ENCODE results near the gene ST6GALNAC3.

ST6GALNAC3 gene

DNA sequence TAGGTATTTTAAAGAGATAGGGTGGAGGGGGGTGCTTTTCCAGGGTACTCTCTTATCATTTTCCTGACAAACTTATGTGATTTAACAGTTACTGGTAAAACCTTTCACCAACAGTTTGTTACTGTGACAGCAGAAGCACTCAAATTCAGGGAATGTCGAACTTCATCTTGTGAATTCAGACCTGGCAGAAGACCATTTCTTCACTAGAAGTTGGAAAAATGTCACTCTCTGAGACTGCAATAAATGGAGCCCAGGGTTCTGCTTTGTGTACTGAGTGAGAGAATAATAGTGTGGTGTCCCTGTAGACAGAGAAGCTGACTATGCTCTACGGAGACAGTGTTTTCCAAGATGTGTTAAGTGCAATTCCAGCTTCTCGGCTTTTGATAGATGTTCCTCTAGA lies 200.2 kb downstream of the ST6GALNAC3 start:
- FAIRE-seq, result no peak
- DNase-seq (ENCODE audit: insufficient read length, low spot score), result no peak

GRCh38 chr1:76278711-76279100 lies 204.2 kb downstream of the ST6GALNAC3 start:
- FAIRE-seq (no peak), DNase-seq (ENCODE audit: insufficient read length, low spot score) (no peak)

GRCh38 chr1:76279101-76279748 lies 204.7 kb downstream of the ST6GALNAC3 start:
- DNase-seq (ENCODE audit: insufficient read length, low spot score), result no peak
- no peak for FAIRE-seq

- FAIRE-seq (no peak), DNase-seq (ENCODE audit: insufficient read length, low spot score) (no peak)
Measured at GRCh38 chr1:76281306-76281705, 206.8 kb downstream of the ST6GALNAC3 start.

GRCh38 chr1:76284842-76285241 lies 210.3 kb downstream of the ST6GALNAC3 start:
- FAIRE-seq (no peak), DNase-seq (ENCODE audit: insufficient read length, low spot score) (no peak)

GRCh38 chr1:76285578-76286135 lies 211.1 kb downstream of the ST6GALNAC3 start:
- DNase-seq (ENCODE audit: insufficient read length, low spot score) (no peak), FAIRE-seq (no peak)

- FAIRE-seq, result no peak
- DNase-seq (ENCODE audit: insufficient read length, low spot score), result no peak
Measured at GRCh38 chr1:76287917-76288316, 213.4 kb downstream of the ST6GALNAC3 start.

- DNase-seq (ENCODE audit: insufficient read length, low spot score) (no peak), FAIRE-seq (no peak)
Measured at GRCh38 chr1:76288758-76289483, 214.4 kb downstream of the ST6GALNAC3 start.

- no peak for FAIRE-seq
Measured at GRCh38 chr1:76289692-76290091, 215.1 kb downstream of the ST6GALNAC3 start.

DNA sequence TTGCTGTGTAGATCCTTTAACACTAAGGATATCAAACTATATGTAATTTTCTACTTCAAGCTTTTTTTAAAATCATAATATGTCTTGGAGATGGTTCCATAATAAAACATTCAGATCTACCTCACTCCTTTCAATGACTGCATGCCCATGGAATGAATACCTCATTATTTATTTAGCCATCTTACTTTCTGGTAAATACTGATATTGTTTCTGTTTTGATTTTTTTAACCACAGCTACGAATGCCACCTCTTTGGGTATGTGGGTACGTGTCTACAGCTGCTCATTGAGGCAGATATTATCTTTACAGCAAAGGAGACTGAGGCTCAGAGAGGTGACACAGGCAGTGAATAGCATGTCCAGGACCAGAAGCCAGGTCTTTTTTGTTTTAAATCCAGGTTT lies 215.7 kb downstream of the ST6GALNAC3 start:
- no peak for FAIRE-seq

More at GRCh38 chr1:76289692-76290091, 215.1 kb downstream of the ST6GALNAC3 start:
- no peak for DNase-seq (ENCODE audit: insufficient read length, low spot score)

DNA sequence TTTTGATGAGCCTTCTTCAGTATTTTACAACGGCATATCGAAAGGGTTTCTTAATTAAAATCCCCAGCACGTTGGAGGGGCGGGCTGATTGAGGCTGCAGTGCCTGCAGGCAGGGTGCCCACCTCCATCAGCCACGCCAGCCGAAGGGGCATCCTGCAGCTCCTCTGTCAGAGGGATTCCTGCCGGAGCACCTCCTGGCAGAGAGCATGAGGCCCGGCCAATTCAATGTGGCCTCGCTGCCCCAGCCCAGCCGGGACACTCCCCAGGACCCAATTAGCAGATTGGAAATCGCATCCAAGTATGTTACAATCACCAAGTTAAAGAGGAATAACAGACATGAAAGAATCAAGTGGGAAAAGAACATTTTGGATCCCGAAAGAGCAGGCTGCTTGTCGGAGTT lies 216.6 kb downstream of the ST6GALNAC3 start:
- no peak for DNase-seq (ENCODE audit: insufficient read length, low spot score)
- FAIRE-seq, result no peak

More for the DNA sequence above, 215.7 kb downstream of the ST6GALNAC3 start:
- DNase-seq (ENCODE audit: insufficient read length, low spot score), result no peak

DNA sequence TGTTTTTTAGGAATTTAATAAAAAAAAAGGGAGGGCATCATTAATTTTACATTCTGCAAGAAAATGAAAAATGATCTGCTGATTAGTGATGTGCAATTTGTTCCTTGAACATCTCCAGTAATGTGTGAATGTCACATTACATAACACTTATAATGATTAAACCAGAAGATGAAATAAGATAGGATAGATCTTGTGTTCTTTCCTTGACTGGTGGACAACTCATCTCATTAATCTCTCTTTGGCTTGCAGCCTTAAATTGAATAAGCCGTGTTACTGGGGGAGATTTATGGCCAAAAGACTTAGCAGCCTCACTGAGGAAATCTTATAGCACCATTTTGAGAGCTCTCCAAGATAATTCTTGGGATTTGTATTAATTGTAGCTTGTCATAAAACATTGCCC lies 217.2 kb downstream of the ST6GALNAC3 start:
- DNase-seq (ENCODE audit: insufficient read length, low spot score) (no peak), FAIRE-seq (no peak)

GRCh38 chr1:76292418-76293184 lies 218.1 kb downstream of the ST6GALNAC3 start:
- DNase-seq (ENCODE audit: insufficient read length, low spot score), result peak; percentile 10
- FAIRE-seq, result peak; percentile 79

DNA sequence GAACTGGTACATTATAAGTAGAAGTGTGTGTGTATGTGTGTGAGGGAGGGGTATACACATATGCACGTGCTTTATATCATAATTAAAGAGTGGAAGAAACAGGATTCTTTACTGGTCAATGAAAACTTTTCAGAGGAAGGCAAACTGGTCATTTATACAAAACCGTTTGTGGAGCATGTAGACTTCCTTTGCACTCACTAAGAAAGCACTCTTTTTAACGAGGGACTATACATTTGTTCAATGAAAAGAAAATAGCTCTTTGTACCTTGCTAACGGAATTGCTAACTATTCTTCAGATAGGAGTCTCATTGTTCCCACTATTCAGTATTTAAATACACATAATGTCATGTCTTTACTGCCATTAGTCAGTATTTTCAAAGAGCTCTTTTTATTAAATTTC lies 219.3 kb downstream of the ST6GALNAC3 start:
- FAIRE-seq (no peak), DNase-seq (ENCODE audit: insufficient read length, low spot score) (no peak)

DNA sequence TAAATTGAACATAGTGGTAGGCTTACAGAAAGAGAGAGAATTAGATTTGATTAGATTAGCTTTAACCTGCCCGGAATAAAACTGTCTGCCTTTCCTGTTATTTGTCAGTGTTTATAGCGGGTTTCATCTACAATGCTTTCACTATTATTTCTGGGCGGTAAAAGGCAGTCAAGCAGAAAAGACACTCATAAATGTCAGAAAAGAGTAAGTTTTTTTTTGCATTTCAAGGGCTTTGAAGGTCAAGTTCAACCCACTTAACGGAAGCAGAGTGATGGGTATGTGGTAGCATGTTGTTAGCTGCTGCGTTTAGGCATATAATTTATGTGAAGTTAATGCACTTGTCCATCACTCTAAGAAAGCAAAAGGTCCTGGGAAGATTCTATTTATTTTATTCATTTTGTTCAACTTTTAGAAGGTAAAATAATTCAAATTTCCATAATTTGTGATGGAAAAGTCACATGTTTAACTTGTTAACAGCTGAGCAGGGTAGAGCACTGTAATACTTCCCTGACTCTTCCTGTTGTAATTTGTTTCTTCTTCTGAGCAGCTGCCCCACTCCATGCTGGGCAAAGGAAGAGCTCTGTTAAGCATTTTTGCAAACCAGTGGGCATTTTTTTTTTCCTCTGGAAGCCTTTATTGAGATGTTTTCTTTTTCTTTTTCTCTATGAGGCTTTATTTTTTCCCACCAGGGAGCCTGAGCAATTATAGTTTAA lies 220.1 kb downstream of the ST6GALNAC3 start:
- peak; percentile 60 for FAIRE-seq
- DNase-seq (ENCODE audit: insufficient read length, low spot score), result peak; percentile 10

DNA sequence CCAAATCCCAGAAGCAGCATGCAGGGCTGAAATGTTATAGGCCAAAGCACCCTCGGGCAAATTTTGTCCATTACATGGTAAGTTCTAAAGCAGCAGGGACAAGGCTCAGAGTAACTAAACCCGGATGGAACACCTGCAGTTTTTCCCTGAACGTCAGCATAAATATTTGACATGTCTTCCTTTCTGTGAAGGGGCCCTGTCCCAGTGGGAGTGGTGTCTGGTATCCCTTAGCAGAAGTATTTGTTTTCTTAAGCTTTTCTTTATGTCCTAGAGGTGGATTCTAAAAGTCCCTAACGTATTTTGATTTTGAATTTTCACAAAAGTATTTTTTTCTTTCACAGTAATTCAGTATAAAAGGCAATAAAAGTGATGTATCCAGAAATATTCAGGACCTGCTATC lies 223.9 kb downstream of the ST6GALNAC3 start:
- no peak for FAIRE-seq
- DNase-seq (ENCODE audit: insufficient read length, low spot score), result no peak

DNA sequence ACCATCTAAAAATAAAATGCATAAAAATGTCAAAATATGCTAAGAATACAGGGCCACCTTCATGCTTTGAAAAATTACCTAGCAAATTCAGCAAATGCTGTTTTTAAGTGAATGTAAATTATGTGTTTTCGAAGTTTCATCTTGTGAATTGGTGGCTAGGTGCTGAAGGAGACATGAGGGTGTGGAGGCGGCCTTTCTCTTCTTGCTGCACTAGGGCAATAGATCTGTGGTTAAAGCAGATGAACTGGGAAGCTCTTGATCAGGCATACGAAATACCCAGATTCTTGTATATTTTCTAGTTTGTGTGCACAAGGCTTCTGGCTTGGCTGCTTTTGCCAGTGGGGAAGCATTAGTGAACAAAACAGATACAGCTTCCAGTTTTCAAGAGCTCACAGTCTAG lies 224.5 kb downstream of the ST6GALNAC3 start:
- no peak for FAIRE-seq
- no peak for DNase-seq (ENCODE audit: insufficient read length, low spot score)

- FAIRE-seq (no peak), DNase-seq (ENCODE audit: insufficient read length, low spot score) (no peak)
Measured at GRCh38 chr1:76300556-76300955, 226.0 kb downstream of the ST6GALNAC3 start.

DNA sequence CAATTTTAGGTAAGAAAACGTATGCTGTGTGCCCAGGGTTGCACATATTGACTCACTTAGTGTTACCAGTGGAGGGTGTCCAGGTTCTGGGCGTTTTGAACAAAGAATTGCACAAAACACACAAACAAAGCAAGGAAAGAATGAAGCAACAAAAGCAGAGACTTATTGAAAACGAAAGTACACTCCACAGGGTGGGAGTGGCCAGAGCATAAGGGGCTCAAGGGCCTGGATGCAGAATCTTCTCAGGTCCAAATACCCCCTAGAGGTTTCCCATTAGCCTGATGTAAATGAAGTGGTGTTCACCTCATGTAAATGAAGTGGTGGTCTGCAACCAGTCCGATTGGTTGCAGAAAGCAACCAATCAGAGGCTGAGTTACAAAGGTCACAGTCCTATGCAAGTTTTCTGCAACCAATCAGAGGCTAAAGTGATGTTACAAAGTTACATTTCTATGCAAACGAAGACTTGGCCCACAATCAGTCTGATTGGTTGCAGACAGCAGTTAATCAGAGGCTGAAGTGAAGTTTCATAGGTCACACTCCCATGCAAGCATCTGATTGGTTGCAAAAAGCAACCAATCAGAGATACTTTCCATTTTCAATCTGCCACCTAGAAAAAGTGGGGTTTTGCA lies 228.3 kb downstream of the ST6GALNAC3 start:
- DNase-seq (ENCODE audit: insufficient read length, low spot score) (no peak), FAIRE-seq (no peak)

- DNase-seq (ENCODE audit: insufficient read length, low spot score) (no peak), FAIRE-seq (no peak)
Measured at GRCh38 chr1:76303340-76303717, 228.8 kb downstream of the ST6GALNAC3 start.

Measured in GM19239 (cell line).